K562 (cell line): ENCODE measurements around the gene IER3IP1. TPM values are rescaled to one million over a fixed set of nuclear protein-coding genes. Genes with fewer than 3 reads are reported as not detected.

Source experiments
- CHCHD3 ChIP-seq: fragments of 250-450 bp; sonication (Bioruptor Pico); IDR thresholded peaks from 2 replicates; pipeline ENCODE4 v2.1.2; 2022; ENCODE audit warnings: mild to moderate bottlenecking
- DNMT1 ChIP-seq: fragments of 450-650 bp; IDR thresholded peaks from 2 replicates; pipeline ENCODE4 v1.6.1; 2016; ENCODE audit warnings: antibody characterized with exemption, mild to moderate bottlenecking
- EHMT2 ChIP-seq: fragments of 450-650 bp; IDR thresholded peaks from 2 replicates; pipeline ENCODE4 v1.6.1; 2018; ENCODE audit warnings: antibody characterized with exemption
- FOXA3 ChIP-seq, 2 experiments: fragments of 450-650 bp in 1 of 2; sonication (generic) in 1 of 2; formaldehyde crosslinking; IDR thresholded peaks in 1 of 2; conservative IDR thresholded peaks in 1 of 2; 2 replicates each; pipeline versions ENCODE4 v1.4.0 to v1.8.0; 2020 to 2022; ENCODE audit warnings: mild to moderate bottlenecking in 2 of 2, missing genetic modification reagents in 1 of 2
- FOXK2 ChIP-seq, 2 experiments: fragments of 450-650 bp; IDR thresholded peaks in 1 of 2; conservative IDR thresholded peaks in 1 of 2; 2 replicates each; pipeline ENCODE4 v1.6.1; 2016; ENCODE audit warnings: low read depth in 2 of 2, mild to moderate bottlenecking in 1 of 2
- FOXM1 ChIP-seq, 2 experiments: fragments of 450-650 bp in 1 of 2; sonication (generic) in 1 of 2; formaldehyde crosslinking in 1 of 2; IDR thresholded peaks; 2 replicates each; pipeline versions ENCODE4 v1.6.1 to v1.9.0; 2017 to 2022; ENCODE audit warnings: low read depth in 2 of 2, mild to moderate bottlenecking in 2 of 2, missing genetic modification reagents in 1 of 2, moderate library complexity in 1 of 2
- GABPA ChIP-seq: fragments of 200-800 bp; sonication (Bioruptor generic); conservative IDR thresholded peaks from 2 replicates; pipeline ENCODE4 v1.6.1; 2016; ENCODE audit warnings: low read depth, missing genetic modification characterization, missing compliant biosample characterization
- GATA2 ChIP-seq: sonication (generic); formaldehyde crosslinking; IDR thresholded peaks from 2 replicates; pipeline ENCODE4 v1.4.0; 2020; ENCODE audit warnings: mild to moderate bottlenecking, missing genetic modification reagents
- GATAD2B ChIP-seq: fragments of 450-650 bp; IDR thresholded peaks from 2 replicates; pipeline ENCODE4 v1.6.1; 2017; ENCODE audit warnings: mild to moderate bottlenecking, borderline replicate concordance
- NEUROD1 ChIP-seq: fragments of 150-350 bp; IDR thresholded peaks from 2 replicates; pipeline ENCODE4 v1.6.1; 2014; ENCODE audit warnings: borderline replicate concordance, low read length, low read depth; ENCODE audit not compliant: partially characterized antibody
- NR2C2 ChIP-seq, 2 experiments: fragments of 200-800 bp in 1 of 2; sonication (Bioruptor generic) in 1 of 2; sonication (generic) in 1 of 2; formaldehyde crosslinking in 1 of 2; IDR thresholded peaks; 2 replicates each; pipeline versions ENCODE4 v1.6.1 to v1.8.0; 2016 to 2022; ENCODE audit warnings: mild to moderate bottlenecking in 1 of 2, missing compliant biosample characterization in 1 of 2, missing genetic modification characterization in 1 of 2, missing genetic modification reagents in 1 of 2
- NRF1 ChIP-seq, 2 experiments: fragments of 450-650 bp; IDR thresholded peaks in 1 of 2; conservative IDR thresholded peaks in 1 of 2; 2 replicates each; pipeline ENCODE4 v1.6.1; 2014; ENCODE audit warnings: mild to moderate bottlenecking in 2 of 2
- PCBP1 ChIP-seq: fragments of 200-400 bp; formaldehyde crosslinking; IDR thresholded peaks from 2 replicates; pipeline ENCODE4 v1.6.1; 2018; ENCODE audit warnings: mild to moderate bottlenecking, low read depth, low read length; ENCODE audit not compliant: poor library complexity, severe bottlenecking
- PHF8 ChIP-seq: fragments of 200-600 bp; sonication (generic); IDR thresholded peaks from 2 replicates; pipeline ENCODE4 v1.6.1; 2012; ENCODE audit warnings: mixed run types, mild to moderate bottlenecking, inconsistent platforms, low read length, moderate library complexity, borderline replicate concordance
- PML ChIP-seq: IDR thresholded peaks from 2 replicates; pipeline ENCODE4 v1.6.1; 2012; ENCODE audit warnings: low read length, inconsistent platforms
- SAP30 ChIP-seq: fragments of 200-600 bp; sonication (generic); IDR thresholded peaks from 2 replicates; pipeline ENCODE4 v1.6.1; 2012; ENCODE audit warnings: borderline replicate concordance, low read depth, mild to moderate bottlenecking, moderate library complexity, low read length, control low read depth, inconsistent platforms; ENCODE audit not compliant: insufficient read depth, poor library complexity, severe bottlenecking
- SIN3A ChIP-seq, 2 experiments: fragments of 150-350 bp in 1 of 2; IDR thresholded peaks; 2 replicates each; pipeline ENCODE4 v1.6.1; 2011 to 2016; ENCODE audit warnings: borderline replicate concordance in 2 of 2, low read depth in 2 of 2, low read length in 2 of 2, mild to moderate bottlenecking in 2 of 2, moderate library complexity in 2 of 2; ENCODE audit not compliant: control insufficient read depth in 1 of 2
- TAF9B ChIP-seq: fragments of 450-650 bp; IDR thresholded peaks from 2 replicates; pipeline ENCODE4 v1.6.1; 2018; ENCODE audit warnings: mild to moderate bottlenecking; ENCODE audit not compliant: partially characterized antibody
- TBL1XR1 ChIP-seq, 2 experiments: IDR thresholded peaks; 2 replicates each; pipeline ENCODE4 v1.6.1; 2012; ENCODE audit warnings: improper control_type of control experiment in 2 of 2, low read length in 2 of 2, mild to moderate bottlenecking in 1 of 2
- polyA plus RNA-seq, 8 experiments: library from polyadenylated mRNA; depleted of rRNA in 4 of 8; stranded (reverse) in 5 of 8; unstranded in 3 of 8; fragments of >200 nt; fragmentation: Nextera tagmentation in 2 of 8; fragmentation: Illumina TruSeq in 1 of 8; extraction: Ambion mirVana in 2 of 8; extraction: Trizol in 1 of 8; gene quantifications; 2 replicates each; pipeline versions ENCODE4 v1.2.1 to v1.2.3, GENCODE V29; 2011 to 2014; ENCODE audit warnings: inconsistent platforms in 1 of 8, missing spikeins in 1 of 8
- total RNA-seq, 7 experiments: library from RNA; depleted of rRNA in 6 of 7; stranded (reverse); fragments of >200 nt in 6 of 7; fragmentation: Illumina TruSeq in 2 of 7; extraction: Trizol in 2 of 7; gene quantifications; 2 replicates each; pipeline versions ENCODE4 v1.2.1 to v1.2.3, GENCODE V29; 2011 to 2021; ENCODE audit warnings: low replicate concordance in 1 of 7
- TF ChIP-seq, protein P1 (sequence below): fragments of 250-450 bp; sonication (Bioruptor Pico); IDR thresholded peaks from 2 replicates; pipeline ENCODE4 v1.8.0; 2021; ENCODE audit warnings: borderline replicate concordance, mild to moderate bottlenecking, moderate library complexity; ENCODE audit not compliant: poor library complexity, severe bottlenecking
- TF ChIP-seq, protein P2 (sequence below): sonication (generic); formaldehyde crosslinking; IDR thresholded peaks from 2 replicates; pipeline ENCODE4 v1.9.0; 2022; ENCODE audit warnings: mild to moderate bottlenecking, missing genetic modification reagents
- TF ChIP-seq, protein P3 (sequence below): sonication (generic); formaldehyde crosslinking; IDR thresholded peaks from 2 replicates; pipeline ENCODE4 v1.4.0; 2020; ENCODE audit warnings: mild to moderate bottlenecking, missing genetic modification reagents

The IER3IP1 gene
- total and polyA plus RNA-seq, 9 of the 15 experiments (the other 6 are each of a cell fraction or from before 2014, with no cell fraction given): 9.0 to 38.2 (median 19.9) TPM

DNA sequence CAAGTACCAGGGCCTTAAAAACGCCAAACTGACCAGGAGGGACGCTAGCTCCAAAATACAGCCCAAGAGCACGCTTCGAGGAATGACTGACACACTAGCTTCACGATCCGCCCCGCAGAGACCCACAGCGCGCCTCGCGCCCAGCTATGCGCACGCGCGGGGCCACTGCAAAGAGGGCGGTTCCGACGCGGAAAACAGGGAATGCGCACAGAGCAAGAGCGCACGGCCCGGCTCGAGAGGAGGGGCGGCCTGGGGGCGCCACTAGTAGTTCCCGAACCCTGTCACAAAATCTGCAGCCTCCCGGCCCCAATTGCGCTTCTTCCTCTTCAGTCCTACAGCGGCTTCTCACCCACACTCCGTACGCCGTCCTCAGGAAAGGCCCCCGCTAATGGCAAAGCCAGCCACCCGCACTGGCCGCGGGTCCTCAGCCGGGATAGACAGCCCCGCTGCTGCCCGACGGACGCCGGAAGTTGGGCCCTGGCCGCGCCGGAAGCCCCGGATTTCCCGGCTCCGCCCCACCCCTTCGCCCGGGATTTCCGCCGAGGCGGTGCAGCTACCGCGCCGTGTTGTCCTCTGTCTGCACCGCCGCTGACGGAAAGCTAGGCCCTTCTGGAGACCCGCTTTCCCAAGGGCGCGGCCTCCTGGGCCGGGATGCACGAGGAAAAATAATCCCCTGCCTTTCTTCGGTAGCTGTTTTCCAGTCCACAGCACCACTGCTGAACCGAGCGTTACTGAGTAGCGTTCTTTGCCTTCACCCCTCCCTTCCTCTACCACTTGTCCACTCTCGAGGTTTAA is 25.9 kb downstream of the IER3IP1 start, which contains the start of gene HDHD2 (continued):
- TF ChIP-seq NR2C2 (CRISPR knock-in tag; IDR thresholded peaks at IDR 0.05) (no peak), NR2C2 (tag; IDR thresholded peaks at IDR 0.05) (0 out of 2 replicates have a peak, but pooled peaks have one; percentile 17), TAF9B (peak; percentile 57), NRF1 (conservative IDR thresholded peaks at IDR 0.05 in 1 of 2, IDR thresholded peaks at IDR 0.05 in 1 of 2) (peak; percentile 92 to 94), PCBP1 (peak; percentile 42), DNMT1 (no peak), GABPA (tag) (peak; percentile 95), FOXK2 (conservative IDR thresholded peaks at IDR 0.05 in 1 of 2, IDR thresholded peaks at IDR 0.05 in 1 of 2; ENCODE audit: low read depth in 2 of 2) (peak in 1 of 2 experiments; percentile 49; a peak in 2 of 4 replicates), SIN3A (IDR thresholded peaks at IDR 0.05; ENCODE audit: borderline replicate concordance in 2 of 2, control insufficient read depth in 1 of 2, low read depth in 2 of 2, low read length in 2 of 2) (peak in 1 of 2 experiments; percentile 61; a peak in 1 of 4 replicates), FOXA3 (CRISPR knock-in tag; conservative IDR thresholded peaks at IDR 0.05 in 1 of 2, IDR thresholded peaks at IDR 0.05 in 1 of 2) (peak in 1 of 2 experiments; percentile 37; a peak in 1 of 4 replicates), SAP30 (peak; percentile 41), PML (peak; percentile 46; the same call in 1 of the 2 replicates), GATA2 (CRISPR knock-in tag) (no peak), EHMT2 (no peak), NEUROD1 (no peak), GATAD2B (no peak), CHCHD3 (CRISPR knock-in tag) (no peak), FOXM1 (IDR thresholded peaks at IDR 0.05; ENCODE audit: low read depth) (no peak), FOXM1 (CRISPR knock-in tag; IDR thresholded peaks at IDR 0.05; ENCODE audit: low read depth) (no peak), TBL1XR1 (IDR thresholded peaks at IDR 0.05; ENCODE audit: low read length in 2 of 2) (no peak), PHF8 (peak; percentile 93)
- TF ChIP-seq, protein P1, sequence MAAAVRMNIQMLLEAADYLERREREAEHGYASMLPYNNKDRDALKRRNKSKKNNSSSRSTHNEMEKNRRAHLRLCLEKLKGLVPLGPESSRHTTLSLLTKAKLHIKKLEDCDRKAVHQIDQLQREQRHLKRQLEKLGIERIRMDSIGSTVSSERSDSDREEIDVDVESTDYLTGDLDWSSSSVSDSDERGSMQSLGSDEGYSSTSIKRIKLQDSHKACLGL (CRISPR knock-in tag): no peak
- TF ChIP-seq, protein P2, sequence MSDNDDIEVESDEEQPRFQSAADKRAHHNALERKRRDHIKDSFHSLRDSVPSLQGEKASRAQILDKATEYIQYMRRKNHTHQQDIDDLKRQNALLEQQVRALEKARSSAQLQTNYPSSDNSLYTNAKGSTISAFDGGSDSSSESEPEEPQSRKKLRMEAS (CRISPR knock-in tag): peak; percentile 53; the same call in 1 of the 2 replicates
- TF ChIP-seq, protein P3, sequence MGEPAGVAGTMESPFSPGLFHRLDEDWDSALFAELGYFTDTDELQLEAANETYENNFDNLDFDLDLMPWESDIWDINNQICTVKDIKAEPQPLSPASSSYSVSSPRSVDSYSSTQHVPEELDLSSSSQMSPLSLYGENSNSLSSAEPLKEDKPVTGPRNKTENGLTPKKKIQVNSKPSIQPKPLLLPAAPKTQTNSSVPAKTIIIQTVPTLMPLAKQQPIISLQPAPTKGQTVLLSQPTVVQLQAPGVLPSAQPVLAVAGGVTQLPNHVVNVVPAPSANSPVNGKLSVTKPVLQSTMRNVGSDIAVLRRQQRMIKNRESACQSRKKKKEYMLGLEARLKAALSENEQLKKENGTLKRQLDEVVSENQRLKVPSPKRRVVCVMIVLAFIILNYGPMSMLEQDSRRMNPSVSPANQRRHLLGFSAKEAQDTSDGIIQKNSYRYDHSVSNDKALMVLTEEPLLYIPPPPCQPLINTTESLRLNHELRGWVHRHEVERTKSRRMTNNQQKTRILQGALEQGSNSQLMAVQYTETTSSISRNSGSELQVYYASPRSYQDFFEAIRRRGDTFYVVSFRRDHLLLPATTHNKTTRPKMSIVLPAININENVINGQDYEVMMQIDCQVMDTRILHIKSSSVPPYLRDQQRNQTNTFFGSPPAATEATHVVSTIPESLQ (CRISPR knock-in tag): peak; percentile 35; the same call in 1 of the 2 replicates
